Activated CD4-positive, CD25-positive, alpha-beta regulatory T cell treated with anti-CD3 and anti-CD28 coated beads, Interleukin-2, amount 50 U/mL, for 24 hours (primary cell): ENCODE data around the gene SOX1.

Experiments
- ATAC-seq, 2 donors: fragments of 150-1000 bp; cut with Tn5 transposase; one replicate each; pipeline ENCODE4 v1.10.0; 2021; ENCODE audit warnings: mild to moderate bottlenecking in 1 of 2, moderate library complexity in 1 of 2

Gene SOX1

DNA sequence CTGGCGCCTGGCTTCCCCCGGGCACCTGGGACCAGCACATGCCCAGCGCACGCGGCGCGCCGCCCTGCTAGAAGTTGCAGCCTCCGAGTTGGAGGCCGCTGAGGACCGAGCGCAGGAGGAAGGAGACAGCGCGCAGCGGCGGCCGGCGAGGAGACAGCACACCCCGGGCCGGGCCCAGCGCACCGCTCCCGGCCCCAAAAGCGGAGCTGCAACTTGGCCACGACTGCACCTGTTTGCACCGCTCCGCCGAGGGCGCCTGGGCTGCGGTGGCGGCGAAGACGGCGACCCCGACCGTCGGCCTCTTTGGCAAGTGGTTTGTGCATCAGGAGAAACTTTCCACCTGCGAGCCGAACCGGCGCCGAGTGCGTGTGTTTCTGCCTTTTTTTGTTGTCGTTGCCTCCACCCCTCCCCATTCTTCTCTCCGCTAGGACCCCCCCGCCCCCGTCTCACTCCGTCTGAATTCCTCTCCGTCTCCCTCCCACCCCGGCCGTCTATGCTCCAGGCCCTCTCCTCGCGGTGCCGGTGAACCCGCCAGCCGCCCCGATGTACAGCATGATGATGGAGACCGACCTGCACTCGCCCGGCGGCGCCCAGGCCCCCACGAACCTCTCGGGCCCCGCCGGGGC lies at the start of gene SOX1:
TSS of gene SOX1 (plus strand) at position 34 of the 626 bp plus-strand sequence. CDS start at position 544, 510 bp downstream.
- ATAC-seq = no peak

GRCh38 chr13:112024577-112024976 lies 42.4 kb upstream of the SOX1 start:
- no peak for ATAC-seq

- no peak for ATAC-seq
Observed at GRCh38 chr13:112027250-112027649, 39.7 kb upstream of the SOX1 start.

DNA sequence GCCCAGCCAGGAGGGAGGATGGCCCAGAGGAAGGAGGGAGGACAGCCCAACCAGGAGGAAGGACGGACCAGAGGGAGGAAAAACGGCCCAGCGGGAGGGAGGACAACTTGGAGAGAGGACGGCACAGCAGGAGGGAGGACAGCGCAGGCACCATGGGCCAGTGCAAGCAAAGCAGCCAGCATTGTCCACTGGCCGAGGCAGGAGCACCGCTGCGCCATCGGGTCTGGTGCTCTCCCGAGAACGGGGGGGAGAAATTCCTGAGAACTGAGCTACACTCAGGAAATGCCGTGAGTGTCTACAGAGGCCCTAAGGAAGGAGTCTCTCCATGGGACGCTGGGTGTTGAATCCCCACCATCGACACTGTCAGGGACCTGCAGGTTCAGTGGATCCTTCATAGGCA lies 38.5 kb upstream of the SOX1 start:
- ATAC-seq = no peak

GRCh38 chr13:112029143-112029542 lies 37.8 kb upstream of the SOX1 start:
- no peak for ATAC-seq

DNA sequence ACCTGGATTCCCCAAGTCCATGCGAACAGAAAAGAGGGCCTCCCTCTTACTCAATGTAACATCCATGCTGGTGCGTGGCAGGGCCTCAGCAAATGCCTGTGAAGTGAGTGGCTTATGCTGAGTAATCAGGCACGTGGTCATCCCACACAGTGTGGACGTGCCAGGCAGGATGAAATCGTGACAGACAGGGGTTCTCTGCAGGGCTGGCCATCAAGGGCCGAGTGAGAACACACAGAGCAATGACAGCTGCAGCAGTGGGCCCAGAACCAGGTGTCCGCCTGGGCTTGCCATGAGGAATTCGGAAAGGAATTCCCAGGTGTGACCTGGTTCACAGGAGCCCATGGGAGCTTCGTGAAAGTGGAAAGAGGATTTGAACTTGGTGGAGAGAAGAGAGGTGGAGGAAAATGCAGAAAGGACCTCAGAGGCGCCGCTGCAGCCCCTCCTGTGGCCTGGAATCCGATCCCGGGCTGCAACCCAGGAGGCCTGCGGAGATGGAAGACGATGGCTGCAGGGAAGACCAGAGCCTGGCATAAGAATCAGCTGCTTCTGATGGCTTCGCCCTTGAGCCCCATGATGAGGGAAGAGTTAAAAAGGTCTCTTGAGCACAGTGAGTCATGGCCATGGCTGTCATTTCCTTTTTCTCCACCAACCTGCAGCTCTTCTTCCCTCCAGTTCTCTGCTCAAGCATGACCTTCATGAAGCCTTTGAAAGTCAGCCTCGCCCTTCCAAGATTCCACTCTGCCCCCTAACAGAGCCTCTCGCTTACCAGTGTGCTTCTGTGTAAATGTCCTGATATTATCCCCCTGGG lies 34.6 kb upstream of the SOX1 start:
- no peak for ATAC-seq

- ATAC-seq = no peak
Observed at GRCh38 chr13:112034231-112034630, 32.7 kb upstream of the SOX1 start.

DNA sequence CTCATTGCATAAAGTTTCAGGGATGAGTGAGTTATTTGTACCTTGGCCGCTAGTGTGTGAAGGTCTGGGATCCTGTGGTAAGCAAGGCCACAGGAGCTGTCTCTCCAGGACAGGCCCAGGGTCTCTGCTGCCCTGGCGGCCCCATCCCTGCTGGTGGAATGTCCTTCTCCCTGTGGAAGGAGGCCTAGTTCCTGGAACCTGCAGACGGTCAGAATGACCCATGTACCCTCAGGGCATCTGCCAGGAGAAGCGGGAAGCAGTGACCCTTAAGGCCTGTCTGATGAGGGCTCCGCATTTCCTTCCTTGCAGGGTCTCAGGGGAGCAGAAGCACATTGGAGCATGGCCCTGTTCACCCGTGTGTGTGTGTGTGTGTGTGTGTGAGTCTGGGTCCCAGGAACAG lies 32.1 kb upstream of the SOX1 start:
- no peak for ATAC-seq

- no peak for ATAC-seq
Observed at GRCh38 chr13:112042496-112042895, 24.5 kb upstream of the SOX1 start.

GRCh38 chr13:112052213-112052612 lies 14.7 kb upstream of the SOX1 start:
- ATAC-seq = no peak

DNA sequence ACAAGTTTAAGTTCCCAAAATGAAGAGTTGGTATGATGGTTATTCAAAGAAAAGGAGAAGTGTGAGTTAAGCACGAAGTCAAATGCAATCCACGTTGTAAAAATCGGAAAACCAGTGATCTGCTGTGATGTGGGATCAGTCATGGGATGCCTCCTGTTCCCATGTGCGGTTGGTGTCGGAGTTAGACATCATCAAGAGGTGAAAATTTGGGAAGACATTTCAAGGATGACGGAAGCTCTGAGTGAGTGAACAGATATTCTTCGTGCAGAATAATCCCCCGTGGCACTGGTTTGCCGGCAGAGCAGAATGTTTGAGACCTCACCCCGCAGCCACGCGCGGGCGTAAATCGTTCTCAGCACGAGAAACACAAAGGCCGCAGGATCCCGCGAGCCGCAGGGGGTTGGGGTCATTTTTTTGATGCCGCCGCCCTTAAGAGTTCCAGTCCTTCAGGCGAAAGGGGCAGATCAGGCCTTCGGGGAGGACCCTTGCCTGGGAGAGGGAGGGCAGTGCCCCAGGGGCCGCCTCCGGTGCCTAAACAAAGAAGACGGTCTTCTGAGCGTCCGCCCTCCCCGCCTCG lies 13.7 kb upstream of the SOX1 start:
- ATAC-seq = no peak

DNA sequence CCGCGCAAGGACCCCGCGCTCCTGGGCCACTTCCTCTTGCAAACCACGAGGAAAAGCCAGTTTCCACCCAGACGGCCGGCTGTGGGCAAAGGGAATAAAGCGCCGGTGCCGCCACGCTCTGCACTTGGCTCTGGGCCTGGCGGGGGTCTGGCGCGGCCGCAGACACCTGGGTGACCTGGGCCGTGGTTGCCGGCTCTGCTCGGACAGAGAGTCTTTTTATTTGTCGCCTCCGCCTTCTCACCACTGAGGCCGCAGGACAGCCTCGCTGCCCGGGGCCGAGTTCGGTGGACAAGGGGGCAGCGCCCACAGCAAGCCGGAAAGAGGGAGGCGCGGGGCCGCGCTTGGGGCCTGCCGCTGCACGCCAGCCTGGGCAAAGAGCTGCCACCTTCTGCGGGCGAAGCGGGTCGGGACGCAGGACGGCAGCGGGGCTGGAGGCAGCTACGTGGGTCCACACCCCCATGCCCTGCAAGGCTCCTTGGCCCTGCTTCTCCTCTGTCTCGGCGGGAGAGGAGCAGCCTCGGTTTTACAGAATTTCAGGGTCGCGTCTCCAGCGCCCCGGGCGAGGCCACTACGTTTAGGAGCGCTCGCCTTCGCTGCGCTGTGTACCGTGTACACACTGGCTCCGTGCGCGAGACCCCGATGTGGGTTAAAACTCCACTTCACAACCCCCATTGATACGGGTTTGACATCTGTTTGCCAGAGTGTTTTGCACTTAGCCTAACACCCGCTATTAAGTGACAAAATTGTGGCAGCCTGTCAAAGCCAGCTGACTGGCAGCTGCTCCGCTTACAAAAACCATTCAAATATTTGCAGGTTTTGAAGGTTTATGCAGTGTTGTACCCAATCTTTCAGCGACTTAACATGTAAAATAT lies 13.0 kb upstream of the SOX1 start:
- ATAC-seq = no peak

GRCh38 chr13:112054616-112055015 lies 12.3 kb upstream of the SOX1 start:
- no peak for ATAC-seq

- ATAC-seq = no peak
Observed at GRCh38 chr13:112055036-112055914, 11.7 kb upstream of the SOX1 start.

DNA sequence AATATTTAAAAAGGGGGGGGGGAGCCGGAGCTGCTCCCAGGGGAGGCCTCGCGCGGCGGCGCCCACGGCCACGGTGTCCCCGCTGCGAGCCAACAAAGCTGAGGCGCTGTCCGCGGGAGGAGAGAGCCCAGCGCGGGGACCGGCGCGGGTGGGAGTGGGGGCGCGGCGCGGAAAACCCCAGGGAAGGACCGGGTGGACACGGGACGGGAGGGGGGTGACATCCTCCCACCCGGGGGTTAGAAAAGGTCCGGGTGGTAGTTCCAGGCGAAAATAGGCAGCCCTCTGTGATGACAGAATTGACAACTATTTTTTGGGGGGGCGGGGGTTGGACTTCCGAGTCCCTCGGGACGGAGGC lies 11.1 kb upstream of the SOX1 start:
- ATAC-seq = no peak

DNA sequence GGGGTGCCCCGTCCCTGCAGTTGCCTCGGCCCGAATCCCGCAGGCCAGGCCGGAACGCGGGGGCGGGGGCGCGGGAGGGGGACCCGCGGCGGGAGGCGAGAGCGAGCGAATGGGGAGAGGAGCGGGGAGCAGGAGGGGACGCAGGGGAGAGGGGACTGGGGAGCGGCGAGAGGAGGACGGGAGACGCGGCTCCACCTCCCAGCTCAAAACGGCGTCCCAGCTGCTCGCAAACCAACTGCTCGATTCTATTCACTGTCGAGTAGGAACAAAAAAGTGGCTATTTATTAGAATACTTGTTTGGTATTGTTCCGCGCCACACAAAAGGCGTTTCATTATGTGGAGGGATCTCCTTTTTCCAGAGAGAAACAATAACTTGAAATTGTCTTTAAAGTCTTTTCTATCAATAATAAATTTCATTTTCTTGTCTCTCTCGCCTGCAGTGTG lies 10.6 kb upstream of the SOX1 start:
- ATAC-seq = no peak

GRCh38 chr13:112056739-112057438 lies 10.1 kb upstream of the SOX1 start:
- no peak for ATAC-seq

DNA sequence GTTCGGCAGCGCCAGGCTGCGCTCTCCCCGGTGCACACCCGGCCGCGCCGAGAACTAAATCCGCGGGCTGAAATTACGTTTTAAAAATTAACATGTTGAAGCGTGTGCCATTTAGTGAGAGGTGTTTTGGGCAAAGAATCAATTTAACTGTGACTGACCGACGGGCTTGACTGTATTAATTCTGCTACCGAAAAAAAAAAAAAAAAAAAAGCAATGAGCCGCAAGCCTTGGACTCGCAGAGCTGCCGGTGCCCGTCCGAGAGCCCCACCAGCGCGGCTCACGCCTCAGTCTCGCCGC lies 9.6 kb upstream of the SOX1 start:
- no peak for ATAC-seq

DNA sequence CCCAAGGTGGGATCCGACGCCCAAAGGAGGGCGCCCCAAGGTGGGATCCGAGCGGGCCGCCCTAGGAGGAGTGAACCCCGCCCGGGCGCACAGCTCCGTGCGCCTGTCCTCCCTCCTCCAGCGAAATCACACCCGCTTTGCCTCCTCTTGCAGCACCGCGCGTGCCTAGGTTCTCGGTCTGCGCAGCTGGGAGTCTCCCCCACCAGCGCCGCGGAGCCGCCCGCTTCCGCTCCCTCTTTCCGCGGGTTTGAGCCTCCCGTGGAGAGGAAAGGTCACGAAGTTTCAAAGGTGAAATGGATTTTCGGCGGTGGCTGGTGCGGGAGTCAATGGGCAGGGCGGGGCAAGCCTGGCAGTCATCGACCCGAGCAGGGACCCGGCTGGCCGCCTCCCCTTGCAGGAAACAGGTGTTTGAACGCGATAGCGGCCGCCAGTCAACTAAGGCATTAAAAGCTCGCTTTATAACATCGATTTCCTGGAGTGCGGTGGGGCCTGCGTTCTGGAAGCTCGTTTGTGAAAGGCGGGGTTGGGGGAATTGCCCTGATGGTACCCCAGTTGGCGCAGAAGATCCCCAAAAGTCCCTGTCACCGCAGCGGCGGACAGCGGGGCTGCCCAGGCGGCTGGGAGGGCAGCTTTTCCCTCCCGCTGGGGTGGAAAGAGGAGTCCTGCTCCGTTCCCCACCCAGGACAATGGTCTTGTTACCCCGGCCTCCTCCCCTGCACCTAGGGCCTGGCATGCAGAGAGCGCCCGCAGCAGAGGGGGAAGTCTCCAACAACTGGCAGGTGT lies 9.0 kb upstream of the SOX1 start:
- no peak for ATAC-seq

- ATAC-seq = no peak
Observed at GRCh38 chr13:112058519-112058873, 8.5 kb upstream of the SOX1 start.

DNA sequence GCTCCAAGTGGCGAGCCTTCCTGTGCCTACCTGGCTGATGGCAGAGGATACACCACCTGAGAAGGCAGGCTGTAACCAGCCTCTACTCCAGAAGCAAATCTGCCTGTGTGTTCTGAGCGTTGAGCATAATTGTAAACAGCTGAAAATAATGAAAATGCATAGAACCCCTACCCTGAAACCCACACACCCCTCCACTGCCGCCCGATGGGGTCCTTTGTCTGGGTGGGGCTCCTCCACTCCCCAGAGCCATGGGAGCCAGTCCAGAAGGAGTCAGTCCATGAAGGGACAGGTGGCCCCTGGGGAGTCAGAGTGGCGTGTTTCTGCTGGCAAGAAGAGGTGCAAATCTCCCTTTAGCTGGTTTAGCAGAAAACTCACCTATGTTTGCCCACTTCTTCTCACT lies 8.0 kb upstream of the SOX1 start:
- ATAC-seq = no peak
